Activated CD8-positive, alpha-beta memory T cell treated with anti-CD3 and anti-CD28 coated beads, Interleukin-2, amount 50 U/mL, for 4 hours (primary cell): ENCODE results near the gene TPCN2.

Experiments
- DNase-seq: peaks from one replicate; pipeline ENCODE4 v3.0.0-alpha.2; 2020

Gene TPCN2

DNA sequence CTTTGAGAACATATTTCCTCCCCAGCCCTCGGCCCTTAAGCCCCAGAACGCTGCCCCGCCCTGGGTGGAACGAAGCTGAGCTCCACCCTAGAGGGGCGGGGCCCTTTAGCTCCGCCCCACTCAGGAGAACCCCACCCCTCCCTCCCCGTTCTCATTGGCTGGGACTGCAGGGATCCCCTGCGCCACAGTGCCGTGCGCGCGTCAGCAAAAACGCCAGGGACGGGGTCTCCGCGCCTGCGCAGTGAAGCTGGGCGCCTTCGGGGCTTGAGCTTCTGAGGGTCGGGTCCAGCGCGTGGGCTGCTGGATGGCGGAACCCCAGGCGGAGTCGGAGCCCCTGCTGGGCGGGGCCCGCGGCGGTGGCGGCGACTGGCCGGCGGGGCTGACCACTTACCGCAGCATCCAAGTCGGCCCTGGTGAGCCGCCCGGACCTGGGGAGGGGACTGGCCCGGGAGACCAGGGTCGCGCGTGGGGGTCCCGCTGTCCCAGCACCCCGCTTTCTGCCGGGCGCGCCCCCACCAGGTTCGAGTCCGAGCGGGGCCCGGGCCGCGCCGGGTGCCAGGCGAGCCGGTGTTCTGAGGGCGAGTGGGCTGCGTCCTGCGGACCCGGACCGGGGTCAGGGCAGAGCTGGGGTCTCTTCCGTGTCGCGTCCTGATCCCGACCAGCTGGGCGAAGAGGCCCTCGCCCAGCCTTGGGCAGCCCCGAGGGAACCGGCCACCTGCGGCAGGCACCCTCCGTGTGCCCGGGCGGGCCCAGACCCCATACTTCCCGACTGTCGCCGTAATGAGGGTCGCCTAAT is at the start of gene TPCN2:
Gene TPCN2, plus strand, starts transcription at position 239 of the 796 bp plus-strand sequence. Its CDS starts 66 bp downstream, at position 305.
- DNase-seq: peak; percentile 88

DNA sequence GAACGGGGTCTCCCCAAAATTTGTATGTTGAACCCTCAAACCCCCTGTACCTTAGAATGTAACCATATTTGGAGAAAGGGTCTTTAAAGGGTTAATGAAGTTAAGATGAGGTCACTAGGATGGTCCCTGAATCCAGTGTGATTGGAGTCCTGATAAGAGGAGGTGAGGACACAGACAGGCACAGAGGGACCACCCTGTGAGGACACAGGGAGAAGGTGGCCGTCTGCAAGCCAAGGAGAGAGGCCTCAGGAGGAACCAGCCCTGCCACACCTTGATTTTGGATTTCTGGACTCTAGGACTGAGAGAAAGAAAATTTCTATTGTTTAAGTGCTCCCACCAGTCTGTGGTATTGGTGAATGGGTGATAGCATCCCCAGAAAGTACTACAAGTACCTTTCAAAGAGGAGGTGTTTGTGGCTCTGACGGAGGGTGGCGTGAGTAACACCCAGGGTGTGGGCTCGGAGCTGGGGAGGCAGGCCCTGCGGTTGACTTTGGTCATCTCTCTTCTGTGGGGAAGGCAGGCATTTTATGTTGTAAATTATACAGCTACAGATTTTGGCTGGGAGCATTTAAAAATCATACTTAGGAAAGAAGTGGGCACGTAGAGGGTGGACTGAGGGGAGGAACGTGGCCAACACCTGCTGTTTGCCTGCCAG is 49.5 kb upstream of the TPCN2 start:
- DNase-seq: no peak

DNA sequence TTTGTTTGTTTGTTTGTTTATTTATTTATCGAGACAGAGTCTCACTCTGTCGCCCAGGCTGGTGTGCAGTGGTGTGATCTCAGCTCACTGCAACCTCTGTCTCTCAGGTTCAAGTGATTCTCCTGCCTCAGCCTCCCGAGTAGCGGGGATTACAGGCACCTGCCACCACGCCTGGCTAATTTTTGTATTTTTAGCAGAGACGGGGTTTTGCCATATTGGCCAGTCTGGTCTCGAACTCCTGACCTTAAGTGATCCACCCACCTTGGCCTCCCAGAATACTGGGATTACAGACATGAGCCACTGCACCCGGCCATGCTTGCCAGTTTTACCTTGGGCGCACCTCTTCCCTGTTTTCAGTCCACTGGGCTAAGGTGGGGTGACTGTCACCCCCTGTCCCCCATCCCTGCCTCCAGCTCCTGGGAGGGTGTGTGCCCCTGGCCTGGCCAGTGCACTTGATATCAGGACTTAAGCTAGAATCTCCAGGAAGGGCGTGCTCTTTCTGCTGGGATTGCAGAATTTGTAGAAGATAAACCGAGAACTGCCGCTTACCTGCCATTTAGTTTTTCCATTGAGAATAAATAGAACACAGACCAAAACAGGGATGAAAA is 48.9 kb upstream of the TPCN2 start:
- peak; percentile 9 for DNase-seq

DNA sequence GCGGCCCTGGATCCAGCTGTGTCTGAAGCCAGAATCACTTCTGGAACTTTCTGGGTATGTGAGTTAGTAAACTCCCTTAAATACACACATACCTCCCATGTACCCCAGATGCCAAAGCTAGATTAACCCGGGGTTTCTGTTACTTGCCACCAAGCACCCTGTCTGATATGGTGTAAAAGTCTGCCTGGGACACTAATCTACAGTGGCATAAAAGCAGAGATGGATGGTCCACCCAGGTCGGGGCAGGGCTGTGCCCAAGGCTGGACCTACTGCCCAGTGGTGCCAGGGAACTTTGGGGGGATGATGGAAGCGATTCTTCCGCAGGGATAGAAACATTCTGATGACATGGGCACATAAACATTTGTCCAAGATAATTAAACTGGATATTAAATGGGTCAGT is 48.3 kb upstream of the TPCN2 start:
- DNase-seq: no peak

DNA sequence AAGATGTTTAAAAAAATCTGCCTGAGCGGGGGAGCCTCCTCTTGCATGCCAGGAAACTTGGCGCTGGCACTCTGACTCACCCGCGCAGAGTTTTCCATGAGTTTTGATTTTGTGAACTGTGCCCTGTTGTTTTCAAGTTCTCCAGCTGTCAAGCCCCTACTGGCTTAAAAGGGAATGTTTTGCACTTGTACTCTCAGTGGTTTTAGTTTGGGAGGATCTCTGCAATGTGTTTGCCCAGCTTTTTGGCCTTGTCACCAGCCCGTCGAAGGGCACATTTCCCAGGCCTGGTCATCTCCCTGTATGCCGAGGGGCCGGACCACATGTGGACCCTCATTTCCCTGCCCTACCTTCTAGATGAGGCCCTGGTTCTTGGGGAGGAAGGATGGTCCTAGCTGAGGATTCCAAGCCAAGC is 47.9 kb upstream of the TPCN2 start:
- DNase-seq: peak; percentile 8

DNA sequence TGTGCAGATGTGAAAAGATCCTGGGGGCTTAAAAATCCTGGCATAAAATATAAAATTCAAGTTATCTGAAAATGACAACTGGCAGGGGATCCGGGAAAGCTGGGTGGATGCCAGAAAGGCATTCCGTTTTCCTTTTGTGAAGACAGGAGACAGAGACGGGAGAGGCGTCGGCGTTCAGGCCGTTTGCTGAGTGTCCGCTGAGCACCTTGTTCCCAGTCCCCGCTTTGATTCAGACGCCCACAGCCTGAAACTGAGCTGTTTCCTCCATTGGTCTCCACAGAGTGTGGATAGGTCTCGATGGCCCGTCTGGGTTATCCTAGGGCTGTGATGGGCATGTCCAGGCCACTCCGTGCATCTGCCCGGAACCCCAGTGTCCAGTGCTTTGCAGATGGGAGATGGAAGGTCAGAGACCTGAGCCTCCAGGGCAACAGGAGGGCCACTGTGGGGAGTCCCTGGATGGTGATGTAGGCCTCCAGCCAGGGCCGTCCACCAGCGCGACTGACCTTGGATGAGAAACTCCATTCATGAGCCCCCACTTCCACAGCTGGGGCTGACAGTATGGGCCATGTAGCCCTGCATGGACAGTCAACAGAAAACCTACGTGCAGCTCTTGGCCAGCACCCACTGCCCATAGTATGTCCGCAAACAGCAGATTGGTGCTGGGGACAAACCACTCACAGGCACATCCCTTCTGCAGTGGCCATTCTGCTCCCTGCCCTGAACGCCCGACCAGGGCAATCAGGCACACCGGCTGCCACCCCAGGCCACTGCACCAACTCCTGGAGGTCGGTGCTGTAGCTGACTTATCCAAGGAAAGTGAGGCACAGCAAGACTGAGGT is 47.3 kb upstream of the TPCN2 start:
- peak; percentile 6 for DNase-seq

DNA sequence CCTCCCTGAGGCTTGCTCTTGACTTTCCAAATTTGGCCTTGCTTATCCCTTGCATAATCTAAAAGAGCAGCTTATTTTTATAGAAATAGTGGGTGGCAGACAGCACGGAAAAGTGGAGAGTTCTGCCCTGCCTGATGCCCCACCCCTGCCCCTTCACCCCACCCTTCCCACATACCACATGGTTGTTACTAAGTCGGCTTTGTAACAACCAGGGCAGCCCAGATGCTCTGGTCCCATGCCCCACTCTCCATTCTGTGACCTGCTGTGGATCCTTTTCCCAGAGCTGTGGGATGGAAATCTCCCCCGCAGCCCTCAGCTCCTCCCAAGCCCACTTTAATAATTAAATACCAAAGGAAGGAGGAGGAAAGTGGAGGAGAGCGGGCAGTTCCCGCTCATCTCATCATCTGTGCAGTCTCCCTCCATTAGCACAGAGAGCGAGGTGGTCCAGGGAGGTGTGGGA is 46.6 kb upstream of the TPCN2 start:
- peak; percentile 8 for DNase-seq

DNA sequence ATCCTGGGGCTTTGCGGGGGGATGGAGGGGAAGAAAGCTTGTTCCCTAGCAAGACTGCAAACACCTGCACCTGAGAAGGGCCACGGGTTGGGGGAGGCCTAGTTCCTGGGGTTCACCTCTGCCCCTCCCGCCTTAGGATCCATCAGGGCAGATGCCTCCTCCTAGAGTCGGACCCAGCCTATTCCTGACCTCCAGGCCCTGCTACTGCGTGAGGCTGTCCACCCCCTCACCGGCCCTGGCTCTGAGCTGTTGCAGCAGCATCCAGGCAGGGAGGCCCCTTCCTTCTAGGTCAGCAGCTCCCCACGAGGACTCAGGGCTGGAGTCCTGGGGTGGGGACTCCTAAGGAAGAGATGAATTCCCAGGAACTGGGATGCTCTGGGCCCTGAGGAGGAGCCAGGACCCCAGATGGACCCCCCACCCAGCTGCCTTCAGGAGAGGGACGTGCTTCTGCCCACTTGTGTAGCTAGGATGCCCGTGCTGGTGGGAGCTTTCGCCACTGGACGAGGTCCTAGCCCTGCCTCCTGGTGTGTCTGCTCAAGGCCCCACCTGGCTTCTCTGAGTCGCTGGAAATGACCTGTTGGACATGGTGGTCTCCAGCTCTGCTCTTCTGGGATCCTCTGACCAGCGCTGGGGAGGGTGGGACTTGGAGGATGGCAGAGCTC is 46.0 kb upstream of the TPCN2 start:
- peak; percentile 7 for DNase-seq

DNA sequence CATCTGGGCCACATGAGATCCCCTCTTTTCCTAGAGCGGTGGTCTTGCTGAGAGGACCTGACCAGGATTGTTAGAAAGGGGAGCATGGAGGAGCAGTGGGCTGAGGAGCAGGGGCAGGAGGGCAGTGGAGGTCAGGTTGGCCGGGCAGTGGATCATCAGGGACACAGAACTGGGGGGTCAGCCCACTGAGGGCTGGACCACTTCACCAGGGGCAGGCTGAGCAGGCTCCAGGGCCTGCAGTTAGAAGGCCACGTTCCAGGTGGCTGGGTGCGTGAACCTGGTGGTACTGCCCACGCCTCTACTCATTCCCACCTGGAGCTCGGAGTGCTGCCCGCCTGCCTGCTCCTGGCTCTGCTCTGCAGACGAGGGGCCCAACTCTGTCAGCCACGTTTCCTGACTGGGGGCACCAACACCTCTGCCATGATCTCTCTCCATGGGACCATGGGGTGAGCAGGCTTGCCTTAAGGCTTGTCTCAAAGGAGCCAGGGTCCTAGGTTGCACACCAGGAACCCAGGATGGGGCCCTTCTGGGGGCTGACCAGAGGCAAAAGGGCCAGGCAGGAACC is 45.3 kb upstream of the TPCN2 start:
- peak; percentile 6 for DNase-seq

DNA sequence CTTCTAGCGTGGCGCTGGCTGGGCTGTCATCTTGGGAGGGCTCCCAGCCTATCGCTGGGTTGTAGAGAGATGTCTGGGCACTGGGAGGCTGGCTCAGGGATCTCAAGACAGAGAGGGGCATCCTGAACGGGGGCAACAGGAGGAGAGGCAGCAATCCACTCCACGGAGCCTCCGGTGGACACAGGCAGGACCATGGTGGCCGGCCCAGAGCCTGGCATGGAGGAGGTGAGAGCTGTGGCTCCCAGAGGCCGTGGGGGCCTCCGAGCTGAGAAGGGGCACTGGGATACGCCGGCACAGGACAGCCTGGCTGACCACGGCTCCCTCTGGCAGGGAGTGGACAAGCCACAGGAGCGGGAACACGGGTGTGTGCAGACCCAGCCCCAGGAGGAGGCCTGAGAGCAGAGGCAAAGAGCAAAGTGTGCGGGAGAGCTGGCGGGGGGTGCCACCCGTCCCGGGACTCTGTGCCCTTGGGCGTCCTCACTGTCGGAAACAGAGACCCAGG is 44.8 kb upstream of the TPCN2 start:
- peak; percentile 13 for DNase-seq

DNA sequence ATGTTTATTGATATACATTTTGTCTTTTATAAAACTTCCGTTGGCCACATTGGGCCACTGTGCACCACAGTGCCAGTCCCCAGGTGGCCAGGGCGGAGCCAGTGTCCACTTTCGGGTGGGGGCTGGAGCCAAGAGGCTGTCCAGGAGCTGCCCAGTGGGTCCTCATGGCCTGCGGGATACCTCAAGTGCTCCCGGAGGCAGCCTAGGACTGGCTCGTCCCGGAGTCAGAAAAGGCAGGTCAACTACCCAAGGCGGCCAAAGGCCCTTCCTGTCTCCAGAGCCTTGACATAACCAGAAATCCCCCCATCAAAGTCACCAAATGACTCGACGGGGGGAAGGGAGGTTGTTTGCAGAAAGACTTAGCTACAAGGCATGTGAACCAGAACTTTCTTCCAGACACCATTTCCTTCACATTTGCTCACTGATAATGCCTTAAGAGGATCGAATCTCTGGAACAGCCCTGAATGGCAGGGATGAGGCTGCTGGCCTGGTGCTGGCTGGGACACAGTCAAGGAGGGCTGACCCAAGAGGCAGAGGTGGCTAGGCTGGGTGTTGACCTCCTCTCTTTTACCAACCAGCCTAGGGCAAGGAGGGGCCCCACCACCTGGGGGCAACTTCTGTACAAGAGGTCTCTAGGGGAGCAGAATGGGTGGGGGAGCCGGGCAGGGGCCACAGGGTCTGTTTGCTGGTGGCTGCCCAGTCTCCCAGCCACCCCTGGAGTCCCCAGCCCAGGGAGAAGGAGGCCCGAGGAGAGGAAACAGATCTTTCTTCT is 44.1 kb upstream of the TPCN2 start:
- peak; percentile 11 for DNase-seq

DNA sequence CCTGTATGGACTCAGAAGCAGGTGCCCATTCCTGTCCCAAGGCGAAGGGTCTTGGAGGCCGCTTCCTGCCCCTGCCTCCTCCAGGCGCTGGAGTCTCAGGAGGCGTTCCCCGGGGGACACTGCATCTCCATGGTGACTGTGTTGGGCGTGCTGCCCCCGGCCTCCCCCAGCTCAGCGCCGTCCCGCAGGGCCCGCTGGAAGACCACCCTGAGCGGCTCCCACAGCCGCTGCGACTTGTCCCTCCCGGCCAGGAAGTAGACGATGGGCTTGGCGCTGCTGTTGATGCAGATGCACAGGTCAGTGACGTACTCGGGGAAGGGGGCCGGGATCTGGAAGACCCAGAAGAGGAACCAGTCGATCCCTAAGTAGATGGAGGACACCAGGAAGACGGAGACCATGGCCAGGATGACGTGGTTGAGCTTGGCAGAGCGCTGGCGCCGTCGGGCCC is 43.5 kb upstream of the TPCN2 start:
- DNase-seq: peak; percentile 8

DNA sequence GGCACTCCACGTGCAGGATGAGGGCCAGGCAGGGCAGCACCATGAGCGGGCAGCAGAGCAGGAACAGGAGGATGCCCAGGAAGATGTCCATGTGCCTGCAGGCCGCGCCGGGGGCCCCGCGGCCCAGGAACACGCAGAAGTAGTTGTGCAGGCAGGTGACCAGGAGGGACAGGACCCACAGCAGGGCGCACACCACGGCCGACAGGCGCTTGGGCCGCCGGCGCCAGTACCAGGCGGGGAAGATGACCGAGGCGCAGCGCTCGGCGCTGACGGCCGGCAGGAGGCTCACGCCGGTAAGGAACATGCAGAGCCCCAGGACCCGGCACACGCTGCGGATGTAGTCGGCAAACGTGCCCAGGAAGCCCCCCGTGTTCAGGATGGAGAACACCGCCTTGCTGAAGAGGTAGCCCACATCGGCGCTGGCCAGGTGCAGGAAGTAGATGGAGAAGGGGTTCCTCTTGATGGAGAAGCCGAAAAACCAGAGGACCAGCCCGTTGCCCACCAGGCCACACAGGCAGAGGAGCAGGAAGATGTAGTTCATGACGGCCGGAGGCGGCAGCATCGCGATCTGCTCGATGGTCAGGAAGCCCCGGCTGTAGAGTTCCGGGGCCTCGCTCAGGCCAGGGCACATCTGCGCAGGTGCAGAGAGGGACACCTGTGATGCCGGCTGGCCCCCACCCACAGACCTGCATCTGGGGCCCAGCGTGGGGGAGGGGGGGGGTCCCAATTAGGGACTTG is 42.9 kb upstream of the TPCN2 start:
- DNase-seq: peak; percentile 7

DNA sequence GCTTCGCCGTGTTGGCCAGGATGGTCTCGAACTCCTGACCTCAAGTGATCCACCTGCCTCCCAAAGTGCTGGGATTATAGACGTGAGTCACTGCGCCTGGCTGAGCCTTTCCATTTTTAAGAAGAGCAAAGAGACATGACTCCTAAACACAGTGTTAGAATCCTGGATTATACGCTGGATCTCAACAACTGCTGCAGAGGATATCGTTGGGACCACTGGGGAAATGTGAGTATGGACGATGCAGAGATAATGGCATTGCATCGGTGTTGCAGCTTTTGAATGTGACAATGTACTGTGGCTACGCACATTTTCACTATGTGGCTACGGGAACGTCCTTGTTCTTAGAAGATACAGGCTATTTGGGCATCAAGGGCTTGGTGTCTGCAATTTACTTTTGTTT is 41.9 kb upstream of the TPCN2 start:
- DNase-seq: no peak

DNA sequence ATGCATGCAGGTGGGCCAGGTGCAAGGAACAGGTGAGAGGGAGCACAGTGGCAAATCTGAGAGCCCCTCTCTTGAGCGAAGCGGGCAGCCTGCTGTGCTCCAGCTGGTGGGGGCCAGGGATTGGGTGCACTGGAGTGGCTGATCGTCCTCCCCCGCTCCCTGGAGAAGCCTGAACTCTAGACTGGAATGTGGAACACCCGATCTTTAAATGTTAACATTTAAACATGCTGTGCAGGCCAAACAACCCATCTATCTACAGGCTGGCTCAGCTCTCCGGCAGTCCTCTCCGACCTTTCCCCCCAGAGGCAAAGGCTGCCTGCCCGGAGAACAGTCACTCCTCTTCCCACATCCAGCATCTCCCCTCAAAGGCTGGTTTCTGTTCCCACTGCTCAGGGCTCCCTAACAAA is 40.8 kb upstream of the TPCN2 start:
- no peak for DNase-seq

DNA sequence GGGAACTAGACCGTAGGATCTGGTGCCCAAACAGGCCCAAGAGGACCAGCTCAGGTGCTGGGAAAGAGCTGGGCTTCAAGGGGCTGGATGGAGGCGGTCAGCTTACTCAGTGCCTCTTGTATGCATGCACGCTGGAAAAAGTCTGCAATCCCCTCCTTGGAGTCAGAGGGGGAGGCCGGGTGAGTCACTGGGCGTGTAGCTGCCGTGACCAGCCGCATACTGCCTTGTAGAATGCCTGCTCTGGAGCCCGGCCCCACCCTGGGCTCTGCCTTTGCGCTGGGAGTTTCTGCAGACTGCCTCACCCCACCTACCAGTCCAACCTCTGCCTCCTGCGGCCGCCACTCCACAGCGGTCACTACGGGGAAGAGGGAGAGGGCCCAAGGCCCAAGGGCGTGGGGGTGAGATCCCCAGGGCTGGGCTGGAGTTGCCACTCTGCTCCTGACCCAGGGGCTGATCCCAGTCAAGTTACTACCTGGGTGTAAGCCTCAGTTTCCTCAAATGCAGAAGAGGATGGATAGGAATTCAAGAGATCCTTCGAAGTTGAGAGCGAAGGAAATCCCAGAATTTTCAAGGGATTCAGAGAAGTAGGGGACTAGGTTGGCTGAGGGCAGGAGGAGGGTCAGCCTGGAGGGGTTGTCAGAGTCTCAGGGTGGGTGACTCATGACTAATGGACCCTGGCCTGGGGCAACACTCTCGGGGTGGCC is 39.8 kb upstream of the TPCN2 start:
- peak; percentile 11 for DNase-seq

DNA sequence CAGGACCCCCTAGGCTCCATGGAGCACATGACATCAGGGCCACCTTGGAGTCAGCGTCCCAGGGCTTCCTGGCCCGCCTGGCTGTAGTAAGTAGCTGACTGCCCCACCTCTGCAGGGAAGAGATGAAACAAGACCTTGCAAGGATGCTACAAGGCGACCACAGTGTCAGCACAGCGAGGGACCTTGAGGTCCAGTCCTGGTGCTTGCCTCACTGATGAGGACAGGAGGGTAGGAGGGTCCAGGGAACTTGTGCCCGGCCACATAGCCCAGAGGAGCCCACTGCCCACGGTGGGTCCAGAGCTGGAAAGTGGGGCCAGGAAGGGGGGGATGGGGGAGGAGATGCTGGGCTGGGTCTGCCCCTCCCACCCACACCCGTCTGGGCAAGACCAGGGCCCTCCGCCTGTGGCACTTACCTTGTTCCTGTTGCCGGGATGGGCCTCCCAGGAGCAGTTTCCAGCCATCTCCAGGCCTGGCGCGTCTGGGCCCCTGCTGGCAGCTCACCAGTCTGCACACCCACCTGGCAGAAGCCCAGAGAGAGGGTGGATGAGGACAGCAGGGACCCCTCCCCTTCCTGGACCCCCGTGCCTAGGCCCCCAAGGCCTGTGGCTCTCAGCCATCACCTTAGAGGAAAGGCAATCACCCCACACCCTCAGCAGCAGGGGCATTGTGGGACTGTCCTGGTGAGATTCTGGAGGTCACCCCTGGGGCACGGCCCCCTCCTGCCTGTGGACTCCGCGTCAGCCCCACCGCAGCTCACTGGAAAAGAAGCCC is 39.1 kb upstream of the TPCN2 start:
- DNase-seq: peak; percentile 13

DNA sequence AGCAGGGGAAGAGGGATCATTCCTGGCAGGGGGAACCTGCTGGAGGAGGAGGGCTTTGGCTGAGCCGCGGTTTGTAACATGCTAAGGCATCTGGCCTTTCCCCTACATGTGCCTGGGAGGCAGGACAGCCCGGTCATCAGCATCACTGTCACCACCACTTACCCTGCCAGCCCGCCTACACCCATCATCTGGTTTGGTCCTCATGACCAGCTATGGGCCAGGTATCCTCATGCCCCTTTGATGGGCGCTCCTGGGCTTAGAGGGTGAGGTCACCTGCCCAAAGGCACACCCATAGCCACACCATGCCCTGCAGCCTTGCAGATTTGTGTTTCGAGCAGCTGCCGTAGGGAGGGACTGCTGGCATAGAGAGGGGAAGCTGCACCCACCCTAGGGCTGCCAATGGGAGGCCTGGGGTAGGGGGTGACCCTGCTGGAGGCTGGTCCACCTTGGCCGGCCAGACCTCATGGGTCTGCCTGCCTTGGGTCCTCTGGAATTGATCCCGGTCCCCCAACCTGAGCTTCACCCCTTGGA is 38.3 kb upstream of the TPCN2 start:
- no peak for DNase-seq
